ENCODE results near the gene BEAN1.

The BEAN1 gene

GRCh38 chr16:66431760-66432159, 4.7 kb downstream of the BEAN1 start:
- H3K27ac ChIP-seq, result no peak overlapping the region
- TF ChIP-seq CTCF (conservative IDR thresholded peaks at IDR 0.05), result no peak

DNA sequence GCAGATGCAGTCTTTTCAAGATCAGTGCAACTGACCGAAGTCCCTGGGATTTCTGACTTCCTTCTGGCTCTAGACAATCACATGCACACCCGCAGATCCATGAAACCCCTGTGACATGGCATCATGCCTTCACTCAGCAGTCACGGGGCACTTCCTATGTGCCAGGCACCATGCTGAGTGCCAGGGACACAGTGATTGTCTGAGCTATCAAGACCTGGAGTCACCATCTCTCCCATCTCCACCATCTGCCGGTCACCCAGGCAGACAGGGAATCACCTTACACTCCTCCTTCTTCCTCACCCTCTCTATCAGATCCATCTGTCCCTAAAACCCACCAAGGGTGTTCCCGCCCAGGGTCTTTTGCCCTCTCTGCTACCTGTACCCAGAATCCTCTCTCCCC, 5.3 kb downstream of the BEAN1 start:
- H3K27ac ChIP-seq, result no peak overlapping the region
- TF ChIP-seq CTCF (conservative IDR thresholded peaks at IDR 0.05), result no peak

- no peak overlapping the region for H3K27ac ChIP-seq
- no peak for TF ChIP-seq CTCF (conservative IDR thresholded peaks at IDR 0.05)
These were observed 7.7 kb downstream of the BEAN1 start for GRCh38 chr16:66434619-66435430.

DNA sequence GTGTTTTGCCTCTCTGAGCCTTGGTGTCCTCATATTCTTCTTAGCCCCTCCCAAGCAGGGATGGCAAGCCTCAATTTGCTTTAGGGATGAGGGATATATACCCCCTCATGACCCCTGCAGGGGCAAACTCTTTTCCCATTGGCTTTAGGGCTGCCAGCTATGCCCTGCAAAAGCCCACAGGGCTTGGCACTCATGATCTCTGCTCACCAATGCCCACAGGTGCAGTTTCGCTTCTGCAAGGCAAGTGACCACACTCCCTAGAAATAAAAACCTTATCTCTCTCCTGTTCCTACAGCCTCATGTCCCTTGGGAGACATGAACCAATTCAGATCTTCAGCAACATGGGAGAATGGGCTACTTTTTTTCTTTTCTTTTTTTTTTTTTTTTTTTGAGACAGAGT, 8.8 kb downstream of the BEAN1 start:
- TF ChIP-seq CTCF (conservative IDR thresholded peaks at IDR 0.05), result no peak
- no peak overlapping the region for H3K27ac ChIP-seq

DNA sequence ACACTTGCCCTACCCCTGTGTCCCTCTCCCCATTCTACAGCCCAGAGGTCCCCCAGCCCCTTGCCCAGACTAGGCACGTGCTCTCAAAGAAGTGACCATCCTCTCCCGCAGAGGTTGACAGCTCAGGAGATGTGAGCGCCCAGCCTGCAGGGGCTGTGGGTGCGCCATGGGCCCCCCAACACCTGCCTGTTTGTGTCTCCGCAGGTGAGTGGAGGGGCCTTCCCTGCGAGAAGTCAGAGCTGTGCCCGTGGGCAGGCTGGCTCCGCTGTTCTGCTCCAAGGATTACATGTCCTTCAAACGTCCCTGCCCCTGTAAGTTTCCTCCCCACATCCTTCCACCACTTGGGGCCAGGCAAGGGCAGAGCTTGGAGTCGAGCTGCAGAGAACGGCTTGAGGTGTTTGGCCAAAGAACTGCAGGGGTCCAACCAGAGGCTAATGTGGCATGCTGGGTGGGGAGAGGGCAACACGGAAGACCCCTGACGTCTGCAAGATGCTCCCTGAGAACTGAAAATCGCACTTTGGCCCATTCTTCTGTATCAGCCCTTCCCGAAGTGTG, 10.4 kb downstream of the BEAN1 start:
- no peak overlapping the region for H3K27ac ChIP-seq
- TF ChIP-seq CTCF (conservative IDR thresholded peaks at IDR 0.05), result no peak

DNA sequence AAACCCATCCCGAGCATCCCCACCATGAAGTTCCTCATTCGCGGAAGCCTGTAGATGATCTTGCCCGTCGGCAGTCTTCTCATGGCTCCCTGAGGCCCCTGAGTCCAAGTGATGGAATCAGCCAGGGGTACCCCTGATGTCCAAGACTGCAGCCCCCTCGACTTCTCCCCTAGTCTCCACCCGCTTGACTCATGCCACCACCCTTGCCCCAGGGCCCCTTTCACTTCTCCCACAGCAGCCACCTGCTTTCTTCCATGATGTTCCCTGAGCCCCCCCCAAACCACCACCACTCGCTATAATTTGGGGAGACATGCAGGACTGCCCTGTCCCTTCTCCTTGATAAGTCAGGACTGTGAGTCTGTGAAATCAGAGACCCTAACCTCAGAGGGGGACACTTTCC, 11.4 kb downstream of the BEAN1 start:
- no peak overlapping the region for H3K27ac ChIP-seq
- TF ChIP-seq CTCF (conservative IDR thresholded peaks at IDR 0.05), result no peak

GRCh38 chr16:66439051-66439730, 12.1 kb downstream of the BEAN1 start:
- TF ChIP-seq CTCF (conservative IDR thresholded peaks at IDR 0.05), result no peak
- H3K27ac ChIP-seq, result no peak overlapping the region
